ENCODE measurements around the gene STARD7. TPM values are rescaled to one million over a fixed set of nuclear protein-coding genes. Genes with fewer than 3 reads are reported as not detected.

The STARD7 gene
- total RNA-seq, 2 experiments from 2014 or later = 108 to 113 TPM

Other genes starting within 250 kb of the STARD7 start
- gene ANKRD36C, start 217.0 kb downstream of the STARD7 start, total RNA-seq = 10 to 100 TPM; 67.5 to 67.6 TPM
- gene GPAT2, start 173.9 kb downstream of the STARD7 start, total RNA-seq = 1 to 10 TPM; 6.9 to 7.1 TPM
- gene ADRA2B, start 92.3 kb downstream of the STARD7 start, total RNA-seq = under 1 TPM in 1 of 2 experiments, not detected in 1; 0.05 TPM
- gene ASTL, start 70.3 kb downstream of the STARD7 start, total RNA-seq = under 1 TPM; 0.25 to 0.53 TPM
- gene DUSP2, start 63.4 kb downstream of the STARD7 start, total RNA-seq = 10 to 100 TPM; 40.8 to 42.5 TPM
- gene TMEM127, start 57.2 kb upstream of the STARD7 start, total RNA-seq = 10 to 100 TPM; 42.4 to 44.0 TPM
- gene CIAO1, start 57.4 kb upstream of the STARD7 start, total RNA-seq = 10 to 100 TPM; 64.4 to 67.4 TPM
- 100 to 1,000 TPM; 149 to 156 TPM for gene SNRNP200, start 96.7 kb upstream of the STARD7 start, total RNA-seq
- gene ITPRIPL1, start 116.5 kb upstream of the STARD7 start, total RNA-seq = 10 to 100 TPM; 43.7 to 46.3 TPM
- 10 to 100 TPM; 79.6 to 89.4 TPM for gene NCAPH, start 126.9 kb upstream of the STARD7 start, total RNA-seq